Activated B cell treated with CpG ODN at 0.5 μM for 24 hours (primary cell): ENCODE measurements around the gene DDX39B. TPM values are rescaled to one million over a fixed set of nuclear protein-coding genes. Genes with fewer than 3 reads are reported as not detected.

Experiments
- ATAC-seq: fragments of 200-7000 bp; cut with Tn5 transposase; one replicate; pipeline ENCODE4 v1.10.0; 2021; ENCODE audit warnings: low read depth, mild to moderate bottlenecking, moderate library complexity
- CTCF ChIA-PET: fragments of 350-600 bp; sonication (Branson Sonifier 250); formaldehyde crosslinking; loops from one replicate; lab custom pipeline; 2021; ENCODE audit warnings: antibody characterized with exemption; lab: Charles Lee
- POLR2A ChIA-PET: fragments of 350-600 bp; sonication (Branson Sonifier 250); formaldehyde crosslinking; loops from one replicate; lab custom pipeline; 2021; ENCODE audit warnings: antibody characterized with exemption; lab: Charles Lee
- DNase-seq: peaks from one replicate; pipeline ENCODE4 v3.0.0; 2022
- H3K27ac Mint-ChIP-seq: one replicate; pipeline ENCODE4 v1.8.0; 2020; ENCODE audit warnings: mixed read lengths
- H3K27me3 Mint-ChIP-seq: one replicate; pipeline ENCODE4 v1.8.0; 2021; ENCODE audit warnings: mixed read lengths
- H3K36me3 Mint-ChIP-seq: one replicate; pipeline ENCODE4 v1.8.0; 2021; ENCODE audit warnings: low read depth, mixed read lengths
- H3K4me1 Mint-ChIP-seq: one replicate; pipeline ENCODE4 v1.8.0; 2021; ENCODE audit warnings: mixed read lengths
- H3K4me3 Mint-ChIP-seq: one replicate; pipeline ENCODE4 v1.8.0; 2020; ENCODE audit warnings: mild to moderate bottlenecking, mixed read lengths
- H3K9me3 Mint-ChIP-seq: one replicate; pipeline ENCODE4 v1.8.0; 2020; ENCODE audit warnings: mixed read lengths
- intact Hi-C: fragments of 100-400 bp; cut with micrococcal nuclease; formaldehyde crosslinking; loops from one replicate; pipeline ENCODE4 v1.15.1; 2024
- total RNA-seq: library from RNA; stranded (reverse); gene quantifications from 2 replicates; pipeline ENCODE4 v1.2.3, GENCODE V29; 2022
- TF ChIP-seq, protein P1 (sequence below): fragments of 200-600 bp; IDR thresholded peaks from one replicate; pipeline ENCODE4 v1.8.0; 2022; ENCODE audit warnings: antibody characterized with exemption, mild to moderate bottlenecking

DDX39B gene
- total RNA-seq, 1 donor from 2014 or later: 484 TPM

DNA sequence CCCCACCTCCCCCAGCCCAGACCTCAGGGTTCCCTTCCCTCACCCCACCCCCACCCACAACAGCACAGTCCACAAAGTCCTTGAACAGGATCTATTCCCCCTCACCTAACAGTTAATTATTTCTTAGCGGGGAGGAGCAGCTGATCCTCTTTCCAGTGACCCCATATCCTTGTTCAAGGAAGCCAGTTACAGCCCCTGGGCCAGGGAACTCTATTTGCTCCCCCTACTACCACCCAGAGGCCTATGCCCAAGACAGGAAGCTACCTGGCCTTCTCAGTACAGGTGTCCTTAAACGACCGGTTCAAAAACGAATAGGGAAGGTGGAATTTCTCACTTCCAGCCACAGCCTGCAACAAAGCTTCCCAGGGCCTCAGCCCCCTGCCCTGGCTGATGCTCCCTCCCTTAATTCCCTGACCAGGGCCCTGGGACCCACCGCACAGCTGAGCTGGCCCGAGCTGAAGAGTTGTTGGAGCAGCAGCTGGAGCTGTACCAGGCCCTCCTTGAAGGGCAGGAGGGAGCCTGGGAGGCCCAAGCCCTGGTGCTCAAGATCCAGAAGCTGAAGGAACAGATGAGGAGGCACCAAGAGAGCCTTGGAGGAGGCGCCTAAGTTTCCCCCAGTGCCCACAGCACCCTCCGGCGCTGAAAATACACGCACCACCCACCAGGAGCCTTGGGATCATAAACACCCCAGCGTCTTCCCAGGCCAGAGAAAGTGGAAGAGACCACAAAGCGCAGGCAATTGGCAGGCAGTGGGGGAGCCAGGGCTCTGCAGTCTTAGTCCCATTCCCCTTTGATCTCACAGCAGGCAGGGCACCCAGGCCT lies 12.3 kb downstream of the DDX39B start:
- H3K9me3 Mint-ChIP-seq: no peaks in the 10 kb centered on the region
- peaks cover 3% of the 10 kb centered on the region for H3K4me1 Mint-ChIP-seq
- intact Hi-C loops: no loop called here
- H3K27ac Mint-ChIP-seq: no peak overlapping the region
- DNase-seq: no peak
- TF ChIP-seq, protein P1, sequence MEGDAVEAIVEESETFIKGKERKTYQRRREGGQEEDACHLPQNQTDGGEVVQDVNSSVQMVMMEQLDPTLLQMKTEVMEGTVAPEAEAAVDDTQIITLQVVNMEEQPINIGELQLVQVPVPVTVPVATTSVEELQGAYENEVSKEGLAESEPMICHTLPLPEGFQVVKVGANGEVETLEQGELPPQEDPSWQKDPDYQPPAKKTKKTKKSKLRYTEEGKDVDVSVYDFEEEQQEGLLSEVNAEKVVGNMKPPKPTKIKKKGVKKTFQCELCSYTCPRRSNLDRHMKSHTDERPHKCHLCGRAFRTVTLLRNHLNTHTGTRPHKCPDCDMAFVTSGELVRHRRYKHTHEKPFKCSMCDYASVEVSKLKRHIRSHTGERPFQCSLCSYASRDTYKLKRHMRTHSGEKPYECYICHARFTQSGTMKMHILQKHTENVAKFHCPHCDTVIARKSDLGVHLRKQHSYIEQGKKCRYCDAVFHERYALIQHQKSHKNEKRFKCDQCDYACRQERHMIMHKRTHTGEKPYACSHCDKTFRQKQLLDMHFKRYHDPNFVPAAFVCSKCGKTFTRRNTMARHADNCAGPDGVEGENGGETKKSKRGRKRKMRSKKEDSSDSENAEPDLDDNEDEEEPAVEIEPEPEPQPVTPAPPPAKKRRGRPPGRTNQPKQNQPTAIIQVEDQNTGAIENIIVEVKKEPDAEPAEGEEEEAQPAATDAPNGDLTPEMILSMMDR: no peak
- no peaks in the 10 kb centered on the region for H3K27me3 Mint-ChIP-seq
- ATAC-seq: peak; percentile 21
- ChIA-PET CTCF (no interaction called here), POLR2A (interaction anchor here (0.6 to 1.1 kb wide), 3 partner anchors 9 to 222 kb away, joined by 3 to 5 read pairs (median 3); partner anchors contain the start of gene DDX39B)
- no peak overlapping the region for H3K4me3 Mint-ChIP-seq
- peaks cover 54% of the 10 kb centered on the region for H3K36me3 Mint-ChIP-seq

DNA sequence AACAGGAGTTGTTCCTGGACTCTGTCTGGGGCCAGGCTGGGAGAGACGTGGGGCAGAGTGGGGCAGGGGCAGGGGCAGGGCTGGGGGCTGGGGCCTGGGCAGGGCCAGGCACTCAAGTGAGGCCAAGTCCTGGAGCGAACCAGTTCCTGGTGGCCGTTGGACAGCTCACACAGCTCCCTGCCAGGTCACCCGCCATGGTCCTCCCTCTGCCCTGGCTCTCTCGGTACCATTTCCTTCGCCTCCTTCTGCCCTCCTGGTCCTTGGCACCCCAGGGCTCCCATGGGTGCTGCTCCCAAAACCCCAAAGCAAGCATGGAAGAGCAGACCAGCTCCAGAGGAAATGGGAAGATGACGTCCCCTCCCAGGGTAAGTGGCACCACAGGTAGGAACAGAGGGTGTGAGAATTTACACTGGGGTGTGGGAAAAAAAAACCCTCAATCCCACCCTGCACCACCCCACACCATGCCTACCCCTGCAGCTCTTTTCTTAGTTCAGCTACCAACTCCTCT lies 12.9 kb downstream of the DDX39B start, which contains the start of gene MCCD1:
MCCD1 (plus strand) TSS at position 142 of the 508 bp plus-strand sequence; CDS start at position 195, 53 bp downstream.
- Mint-ChIP-seq H3K4me3 (no peak within 1 kb of the TSS), H3K9me3 (no peaks in the 10 kb centered on the region), H3K36me3 (peaks cover 47% of the 10 kb centered on the region), H3K27ac (no peak within 1 kb of the TSS), H3K4me1 (peaks cover 3% of the 10 kb centered on the region), H3K27me3 (no peaks in the 10 kb centered on the region)
- DNase-seq (no peak), ATAC-seq (no peak)
- POLR2A ChIA-PET: interaction anchor here (0.6 to 1.4 kb wide), 4 partner anchors 9 to 222 kb away, joined by 3 to 5 read pairs (median 4); partner anchors contain the start of gene DDX39B
- CTCF ChIA-PET: no interaction called here
- TF ChIP-seq, protein P1: no peak
- intact Hi-C loops: no loop called here

DNA sequence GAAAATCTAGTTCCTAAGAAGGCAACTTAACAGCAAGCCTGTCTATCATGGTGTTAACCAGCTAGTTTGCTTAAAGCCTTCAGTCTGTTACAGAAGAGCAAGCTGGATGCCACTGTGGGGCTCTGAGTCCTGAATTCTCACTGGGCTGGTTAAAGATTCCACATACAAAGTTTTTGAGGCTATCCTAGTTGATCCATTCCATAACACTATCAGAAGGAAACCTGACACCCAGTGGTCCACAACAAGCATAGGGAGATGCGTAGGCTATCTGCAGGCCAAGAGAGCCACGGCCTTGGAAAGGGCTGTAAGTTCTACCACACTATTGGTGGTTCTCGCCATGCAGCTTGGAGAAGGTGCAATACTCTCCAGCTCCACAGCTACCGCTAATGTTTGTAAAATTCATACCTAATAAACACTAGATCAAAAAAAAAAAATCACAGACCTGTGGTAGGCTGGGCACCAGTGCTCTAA lies 13.5 kb downstream of the DDX39B start:
- POLR2A ChIA-PET: interaction anchor here (0.6 to 1.4 kb wide), 3 partner anchors 13 to 914 kb away, joined by 4 to 7 read pairs (median 5); partner anchors contain the start of gene DDX39B
- TF ChIP-seq, protein P1: no peak
- no peak overlapping the region for H3K4me3 Mint-ChIP-seq
- no peaks in the 10 kb centered on the region for H3K27me3 Mint-ChIP-seq
- ATAC-seq (no peak), DNase-seq (no peak)
- CTCF ChIA-PET: no interaction called here
- intact Hi-C loops: no loop called here
- H3K36me3 Mint-ChIP-seq: peaks cover 42% of the 10 kb centered on the region
- H3K4me1 Mint-ChIP-seq: peaks cover 3% of the 10 kb centered on the region
- H3K9me3 Mint-ChIP-seq: no peaks in the 10 kb centered on the region
- no peak overlapping the region for H3K27ac Mint-ChIP-seq

DNA sequence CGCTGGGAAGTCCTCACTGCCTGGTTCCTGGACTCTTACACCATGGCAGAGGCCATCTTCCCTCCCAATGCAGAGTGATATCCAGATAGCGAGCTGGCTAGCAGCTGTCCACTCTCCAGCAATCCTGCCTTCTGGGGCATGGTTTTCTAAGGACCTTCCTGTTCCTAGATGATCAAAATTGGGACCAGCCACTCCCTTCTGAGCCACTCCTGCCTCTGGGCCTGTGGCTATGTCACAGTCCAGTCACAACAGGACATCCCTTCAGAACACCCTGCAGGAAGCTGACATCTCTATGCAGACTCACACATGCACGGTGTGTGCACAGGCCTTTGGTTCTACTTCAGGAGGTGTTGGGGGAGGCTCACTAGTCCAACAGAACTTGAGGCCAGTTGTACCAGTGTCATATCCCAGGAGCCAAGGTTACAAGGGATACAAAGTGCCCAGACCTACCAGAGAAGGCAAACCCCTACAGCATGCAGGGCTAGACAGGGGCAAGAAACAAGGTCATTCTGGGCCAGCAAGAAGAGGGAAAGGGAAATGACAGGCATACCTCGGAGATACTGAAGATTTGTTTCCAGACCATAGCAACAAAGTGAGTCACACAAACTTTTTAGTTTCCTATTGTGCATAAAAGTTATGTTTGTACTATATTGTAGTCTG lies 15.7 kb downstream of the DDX39B start:
- TF ChIP-seq, protein P1: no peak
- intact Hi-C loops: no loop called here
- Mint-ChIP-seq H3K4me3 (no peak overlapping the region), H3K27ac (no peak overlapping the region), H3K27me3 (no peaks in the 10 kb centered on the region), H3K4me1 (no peaks in the 10 kb centered on the region), H3K9me3 (no peaks in the 10 kb centered on the region), H3K36me3 (peaks cover 22% of the 10 kb centered on the region)
- DNase-seq (no peak), ATAC-seq (no peak)
- ChIA-PET POLR2A (interaction anchor here (1.3 kb wide), 1 partner anchor 31 kb away, joined by 4 read pairs; no protein-coding TSS in a partner anchor), CTCF (interaction anchor here (1.0 kb wide), 1 partner anchor 159 kb away, joined by 3 read pairs; no protein-coding TSS in a partner anchor)
